Transverse colon (tissue), 4 donors: Measurements from ENCODE around the gene FMNL1.

Experiments used
- POLR2AphosphoS5 ChIP-seq, 3 donors: sonication (generic); formaldehyde crosslinking; IDR thresholded peaks; one replicate each; pipeline ENCODE4 v1.6.1; 2016; ENCODE audit warnings: antibody characterized with exemption in 3 of 3
- TF ChIP-seq, protein P1 (sequence below), 5 experiments: fragments of 200-600 bp in 3 of 5; fragments of 450-650 bp in 2 of 5; sonication (generic) in 3 of 5; IDR thresholded peaks; 1 replicate in 2 of 5; 2 replicates in 3 of 5; pipeline ENCODE4 v1.5.1; 2016 to 2017; ENCODE audit warnings: antibody characterized with exemption in 5 of 5, inconsistent platforms in 3 of 5, mild to moderate bottlenecking in 2 of 5, moderate library complexity in 1 of 5

DNA sequence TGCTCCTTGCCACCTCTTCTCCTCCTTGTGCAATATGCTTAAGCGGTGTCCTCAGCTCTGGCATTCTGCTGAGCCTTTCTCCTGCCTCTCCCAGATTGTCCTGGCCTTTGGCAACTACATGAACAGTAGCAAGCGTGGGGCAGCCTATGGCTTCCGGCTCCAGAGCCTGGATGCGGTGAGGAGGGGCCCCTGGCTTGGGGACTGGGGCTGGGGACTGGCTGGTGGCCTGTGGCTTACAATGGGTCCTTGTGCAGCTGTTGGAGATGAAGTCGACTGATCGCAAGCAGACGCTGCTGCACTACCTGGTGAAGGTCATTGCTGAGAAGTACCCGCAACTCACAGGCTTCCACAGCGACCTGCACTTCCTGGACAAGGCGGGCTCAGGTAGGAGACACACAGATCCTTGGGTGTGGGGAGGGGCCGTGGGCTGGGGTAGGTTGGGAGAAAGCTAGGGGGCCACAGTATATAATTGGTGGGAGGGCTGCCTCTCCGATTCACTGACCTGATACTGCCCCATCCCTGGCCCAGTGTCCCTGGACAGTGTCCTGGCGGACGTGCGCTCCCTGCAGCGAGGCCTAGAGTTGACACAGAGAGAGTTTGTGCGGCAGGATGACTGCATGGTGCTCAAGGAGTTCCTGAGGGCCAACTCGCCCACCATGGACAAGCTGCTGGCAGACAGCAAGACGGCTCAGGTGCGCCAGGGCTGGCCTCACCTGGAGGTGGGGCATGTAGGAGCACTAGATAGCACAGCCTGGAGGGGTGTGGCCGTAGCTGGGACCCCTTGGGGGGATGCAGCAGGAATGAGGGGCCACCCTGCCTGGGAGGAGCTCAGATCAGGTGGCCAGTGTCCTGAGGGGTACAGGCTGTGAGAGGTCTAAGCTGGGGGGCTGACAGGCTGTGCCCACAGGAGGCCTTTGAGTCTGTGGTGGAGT, 23.3 kb downstream of the FMNL1 start:
- TF ChIP-seq, protein P1, sequence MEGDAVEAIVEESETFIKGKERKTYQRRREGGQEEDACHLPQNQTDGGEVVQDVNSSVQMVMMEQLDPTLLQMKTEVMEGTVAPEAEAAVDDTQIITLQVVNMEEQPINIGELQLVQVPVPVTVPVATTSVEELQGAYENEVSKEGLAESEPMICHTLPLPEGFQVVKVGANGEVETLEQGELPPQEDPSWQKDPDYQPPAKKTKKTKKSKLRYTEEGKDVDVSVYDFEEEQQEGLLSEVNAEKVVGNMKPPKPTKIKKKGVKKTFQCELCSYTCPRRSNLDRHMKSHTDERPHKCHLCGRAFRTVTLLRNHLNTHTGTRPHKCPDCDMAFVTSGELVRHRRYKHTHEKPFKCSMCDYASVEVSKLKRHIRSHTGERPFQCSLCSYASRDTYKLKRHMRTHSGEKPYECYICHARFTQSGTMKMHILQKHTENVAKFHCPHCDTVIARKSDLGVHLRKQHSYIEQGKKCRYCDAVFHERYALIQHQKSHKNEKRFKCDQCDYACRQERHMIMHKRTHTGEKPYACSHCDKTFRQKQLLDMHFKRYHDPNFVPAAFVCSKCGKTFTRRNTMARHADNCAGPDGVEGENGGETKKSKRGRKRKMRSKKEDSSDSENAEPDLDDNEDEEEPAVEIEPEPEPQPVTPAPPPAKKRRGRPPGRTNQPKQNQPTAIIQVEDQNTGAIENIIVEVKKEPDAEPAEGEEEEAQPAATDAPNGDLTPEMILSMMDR (IDR thresholded peaks at IDR 0.05): no peak
- TF ChIP-seq POLR2AphosphoS5 (IDR thresholded peaks at IDR 0.05): no peak
